ENCODE measurements around the gene CPXM2.

Gene CPXM2

GRCh38 chr10:123729523-123729922 lies 162.1 kb downstream of the CPXM2 start:
- no peak for DNase-seq

- no peak for DNase-seq
These were observed 164.8 kb downstream of the CPXM2 start for GRCh38 chr10:123726836-123727235.

- no peak for DNase-seq
These were observed 165.2 kb downstream of the CPXM2 start for GRCh38 chr10:123726381-123726780.

GRCh38 chr10:123724747-123725146 lies 166.9 kb downstream of the CPXM2 start:
- DNase-seq, result no peak

- DNase-seq, result no peak
These were observed 169.3 kb downstream of the CPXM2 start for GRCh38 chr10:123722351-123722750.

- DNase-seq, result no peak
These were observed 170.1 kb downstream of the CPXM2 start for GRCh38 chr10:123721441-123722049.

- no peak for DNase-seq
These were observed 171.1 kb downstream of the CPXM2 start for GRCh38 chr10:123720536-123720935.

- no peak for DNase-seq
These were observed 173.0 kb downstream of the CPXM2 start for GRCh38 chr10:123718544-123719060.

GRCh38 chr10:123717336-123717735 lies 174.3 kb downstream of the CPXM2 start:
- no peak for DNase-seq

GRCh38 chr10:123715546-123715945 lies 176.1 kb downstream of the CPXM2 start:
- DNase-seq, result no peak

- no peak for DNase-seq
These were observed 185.4 kb downstream of the CPXM2 start for GRCh38 chr10:123706236-123706635.

- no peak for DNase-seq
These were observed 186.8 kb downstream of the CPXM2 start for GRCh38 chr10:123704812-123705211.

- no peak for DNase-seq
These were observed 187.5 kb downstream of the CPXM2 start for GRCh38 chr10:123704076-123704475.

- no peak for DNase-seq
These were observed 188.3 kb downstream of the CPXM2 start for GRCh38 chr10:123703195-123703790.
